ENCODE measurements around the gene TRIM41.

Gene TRIM41

GRCh38 chr5:181207214-181207959 lies 15.7 kb upstream of the TRIM41 start (continued):
- TF ChIP-seq HOXA7 (CRISPR knock-in tag; IDR thresholded peaks at IDR 0.05; ENCODE audit: borderline replicate concordance), result no peak
- no peak for TF ChIP-seq AEBP2 (tag by site-specific recombination; IDR thresholded peaks at IDR 0.05; ENCODE audit: borderline replicate concordance)
- no peak for TF ChIP-seq ZNF157 (tag by site-specific recombination; IDR thresholded peaks at IDR 0.05)
- no peak for TF ChIP-seq WT1 (tag by site-specific recombination; IDR thresholded peaks at IDR 0.05)
- peak; percentile 50 for TF ChIP-seq SP2 (tag by site-specific recombination; IDR thresholded peaks at IDR 0.05)
- no peak for TF ChIP-seq ZNF174 (tag by site-specific recombination; IDR thresholded peaks at IDR 0.05)
- TF ChIP-seq GFI1B (tag by site-specific recombination; IDR thresholded peaks at IDR 0.05), result 0 out of 2 replicates have a peak, but pooled peaks have one; percentile 8
- no peak; the same call in 1 of the 2 replicates for TF ChIP-seq PATZ1 (tag by site-specific recombination; IDR thresholded peaks at IDR 0.05)
- peak; percentile 34; the same call in 1 of the 2 replicates for TF ChIP-seq ZNF2 (tag by site-specific recombination; IDR thresholded peaks at IDR 0.05)
- TF ChIP-seq ZNF391 (tag by site-specific recombination; IDR thresholded peaks at IDR 0.05; ENCODE audit: borderline replicate concordance, low read depth), result peak; percentile 72
- 0 out of 2 replicates have a peak, but pooled peaks have one; percentile 38 for TF ChIP-seq ZNF394 (tag by site-specific recombination; IDR thresholded peaks at IDR 0.05; ENCODE audit: borderline replicate concordance)
- TF ChIP-seq ZNF660 (tag by site-specific recombination; IDR thresholded peaks at IDR 0.05), result peak; percentile 97; the same call in 1 of the 2 replicates
- TF ChIP-seq ZBTB44 (tag by site-specific recombination; IDR thresholded peaks at IDR 0.05), result peak; percentile 84
- no peak; the same call in 1 of the 2 replicates for TF ChIP-seq ZNF664 (tag by site-specific recombination; IDR thresholded peaks at IDR 0.05)
- peak; percentile 86; the same call in 1 of the 2 replicates for TF ChIP-seq TRIM28 (IDR thresholded peaks at IDR 0.05; ENCODE audit: borderline replicate concordance, low read length)
- TF ChIP-seq ZNF449 (tag by site-specific recombination; IDR thresholded peaks at IDR 0.05), result peak; percentile 68; the same call in 1 of the 2 replicates
- peak; percentile 61 for TF ChIP-seq ZBTB20 (tag by site-specific recombination; IDR thresholded peaks at IDR 0.05)
- peak; percentile 87 for TF ChIP-seq ZBTB8A (tag by site-specific recombination; IDR thresholded peaks at IDR 0.05)
- TF ChIP-seq GLI2 (tag by site-specific recombination; IDR thresholded peaks at IDR 0.05; ENCODE audit: borderline replicate concordance, low read depth), result no peak
- TF ChIP-seq ZFP37 (tag by site-specific recombination; IDR thresholded peaks at IDR 0.05), result peak; percentile 81; the same call in 1 of the 2 replicates
- TF ChIP-seq ZSCAN23 (tag by site-specific recombination; IDR thresholded peaks at IDR 0.05), result peak; percentile 69; the same call in 1 of the 2 replicates
- peak; percentile 28 for TF ChIP-seq SETDB1 (IDR thresholded peaks at IDR 0.05; ENCODE audit: insufficient read length, low read length)
- TF ChIP-seq ZNF585B (tag by site-specific recombination; IDR thresholded peaks at IDR 0.05), result no peak
- no peak for TF ChIP-seq ZNF626 (tag by site-specific recombination; IDR thresholded peaks at IDR 0.05)
- no peak; the same call in 1 of the 2 replicates for TF ChIP-seq ZNF146 (tag by site-specific recombination; IDR thresholded peaks at IDR 0.05)
- TF ChIP-seq ZNF239 (tag by site-specific recombination; IDR thresholded peaks at IDR 0.05), result no peak
- 0 out of 2 replicates have a peak, but pooled peaks have one; percentile 57 for TF ChIP-seq ZSCAN4 (tag by site-specific recombination; IDR thresholded peaks at IDR 0.05)
- peak; percentile 65; the same call in 1 of the 2 replicates for TF ChIP-seq ZXDB (tag by site-specific recombination; IDR thresholded peaks at IDR 0.05)
- TF ChIP-seq ZSCAN30 (tag by site-specific recombination; IDR thresholded peaks at IDR 0.05), result peak; percentile 100
- TF ChIP-seq ZNF785 (tag by site-specific recombination; IDR thresholded peaks at IDR 0.05), result no peak
- TF ChIP-seq ZNF548 (tag by site-specific recombination; IDR thresholded peaks at IDR 0.05), result no peak
- TF ChIP-seq ZNF561 (tag by site-specific recombination; IDR thresholded peaks at IDR 0.05; ENCODE audit: borderline replicate concordance), result peak; percentile 90
- peak; percentile 42; the same call in 1 of the 2 replicates for TF ChIP-seq SCRT1 (tag by site-specific recombination; IDR thresholded peaks at IDR 0.05; ENCODE audit: borderline replicate concordance)
